HepG2 (cell line): ENCODE data around the gene IL17C. TPM values are rescaled to one million over a fixed set of nuclear protein-coding genes. Genes with fewer than 3 reads are reported as not detected.

ENCODE experiments used
- CAMTA2 ChIP-seq: sonication (generic); formaldehyde crosslinking; IDR thresholded peaks from 2 replicates; pipeline ENCODE4 v1.4.0; 2020; ENCODE audit warnings: mild to moderate bottlenecking, missing genetic modification reagents, borderline replicate concordance
- DNMT1 ChIP-seq: sonication (generic); formaldehyde crosslinking; IDR thresholded peaks from 2 replicates; pipeline ENCODE4 v1.5.1; 2020; ENCODE audit warnings: mild to moderate bottlenecking, missing genetic modification reagents
- ESRRA ChIP-seq: sonication (generic); formaldehyde crosslinking; IDR thresholded peaks from 2 replicates; pipeline ENCODE4 v1.5.1; 2020; ENCODE audit warnings: mild to moderate bottlenecking, low read depth, missing genetic modification reagents
- GPN1 ChIP-seq: sonication (generic); formaldehyde crosslinking; IDR thresholded peaks from 2 replicates; pipeline ENCODE4 v1.5.1; 2020; ENCODE audit warnings: missing genetic modification reagents, borderline replicate concordance
- KDM2A ChIP-seq: sonication (generic); formaldehyde crosslinking; IDR thresholded peaks from 2 replicates; pipeline ENCODE4 v1.4.0; 2020; ENCODE audit warnings: low read depth, missing genetic modification reagents, borderline replicate concordance
- POGK ChIP-seq: sonication (generic); formaldehyde crosslinking; conservative IDR thresholded peaks from 2 replicates; pipeline ENCODE4 v1.8.0; 2022; ENCODE audit warnings: mild to moderate bottlenecking, moderate library complexity, missing genetic modification reagents
- SP1 ChIP-seq, 2 experiments: fragments of 450-650 bp in 1 of 2; sonication (generic) in 1 of 2; formaldehyde crosslinking in 1 of 2; IDR thresholded peaks; 2 replicates each; pipeline versions ENCODE4 v1.4.0 to v1.6.1; 2016 to 2020; ENCODE audit warnings: missing genetic modification reagents in 1 of 2
- SRY ChIP-seq: sonication (generic); formaldehyde crosslinking; IDR thresholded peaks from 2 replicates; pipeline ENCODE4 v1.8.0; 2022; ENCODE audit warnings: mild to moderate bottlenecking, missing genetic modification reagents
- TBX2 ChIP-seq: sonication (generic); formaldehyde crosslinking; IDR thresholded peaks from 2 replicates; pipeline ENCODE4 v1.5.0; 2020; ENCODE audit warnings: missing genetic modification reagents, mild to moderate bottlenecking, borderline replicate concordance
- UBTF ChIP-seq: sonication (generic); formaldehyde crosslinking; IDR thresholded peaks from 2 replicates; pipeline ENCODE4 v1.4.0; 2020; ENCODE audit warnings: mild to moderate bottlenecking, missing genetic modification reagents
- ZBTB20 ChIP-seq: sonication (generic); formaldehyde crosslinking; IDR thresholded peaks from 2 replicates; pipeline ENCODE4 v1.8.1; 2023; ENCODE audit warnings: missing genetic modification reagents, low read depth, mild to moderate bottlenecking, borderline replicate concordance
- ZBTB38 ChIP-seq: sonication (generic); formaldehyde crosslinking; IDR thresholded peaks from 2 replicates; pipeline ENCODE4 v1.5.1; 2020; ENCODE audit warnings: mild to moderate bottlenecking, missing genetic modification reagents
- ZFX ChIP-seq: sonication (generic); formaldehyde crosslinking; IDR thresholded peaks from 2 replicates; pipeline ENCODE4 v1.4.0; 2020; ENCODE audit warnings: mild to moderate bottlenecking, low read depth, missing genetic modification reagents, moderate library complexity
- ZNF576 ChIP-seq: sonication (generic); formaldehyde crosslinking; IDR thresholded peaks from 2 replicates; pipeline ENCODE4 v1.4.0; 2020; ENCODE audit warnings: mild to moderate bottlenecking, missing genetic modification reagents
- polyA plus RNA-seq, 8 experiments: library from polyadenylated mRNA; depleted of rRNA in 3 of 8; stranded (reverse) in 7 of 8; unstranded in 1 of 8; fragments of >200 nt; fragmentation: Illumina TruSeq in 4 of 8; extraction: Trizol in 4 of 8; gene quantifications; 2 replicates each; pipeline versions ENCODE4 v1.2.1 to v1.2.3, GENCODE V29; 2011 to 2016; ENCODE audit warnings: low read depth in 4 of 8, missing spikeins in 1 of 8, mixed read lengths in 1 of 8; ENCODE audit not compliant: insufficient read depth in 1 of 8
- total RNA-seq, 5 experiments: library from RNA; depleted of rRNA; stranded (reverse); fragments of >200 nt; fragmentation: Illumina TruSeq; extraction: Trizol; gene quantifications; 2 replicates each; pipeline ENCODE4 v1.2.3, GENCODE V29; 2016; ENCODE audit warnings: low read depth in 1 of 5
- TF ChIP-seq, protein P1 (sequence below): sonication (generic); formaldehyde crosslinking; IDR thresholded peaks from 2 replicates; pipeline ENCODE4 v1.4.0; 2020; ENCODE audit warnings: missing genetic modification reagents, mild to moderate bottlenecking, borderline replicate concordance
- TF ChIP-seq, protein P2 (sequence below): sonication (generic); formaldehyde crosslinking; IDR thresholded peaks from 2 replicates; pipeline ENCODE4 v1.8.1; 2022; ENCODE audit warnings: low read depth, mild to moderate bottlenecking, missing genetic modification reagents

Gene IL17C
- total and polyA plus RNA-seq, 2 of the 13 experiments (the other 11 are each of a cell fraction or from before 2014, with no cell fraction given): not detected

GRCh38 chr16:88639231-88640038 is 1.1 kb downstream of the IL17C start (continued):
- TF ChIP-seq UBTF (CRISPR knock-in tag) (peak; percentile 45; the same call in 1 of the 2 replicates), ZNF576 (peak; percentile 20; the same call in 1 of the 2 replicates), ZBTB20 (no peak), KDM2A (CRISPR knock-in tag) (no peak), GPN1 (CRISPR knock-in tag) (no peak), SP1 (IDR thresholded peaks at IDR 0.05) (no peak), SP1 (CRISPR knock-in tag; IDR thresholded peaks at IDR 0.05) (peak; percentile 70), ZBTB38 (CRISPR knock-in tag) (peak; percentile 52; the same call in 1 of the 2 replicates), DNMT1 (no peak), SRY (0 out of 2 replicates have a peak, but pooled peaks have one; percentile 33), POGK (CRISPR knock-in tag) (peak; percentile 43; the same call in 1 of the 2 replicates), ESRRA (CRISPR knock-in tag) (no peak), CAMTA2 (0 out of 2 replicates have a peak, but pooled peaks have one; percentile 57), ZFX (CRISPR knock-in tag) (peak; percentile 55; the same call in 1 of the 2 replicates), TBX2 (peak; percentile 3; the same call in 1 of the 2 replicates)
- TF ChIP-seq, protein P1, sequence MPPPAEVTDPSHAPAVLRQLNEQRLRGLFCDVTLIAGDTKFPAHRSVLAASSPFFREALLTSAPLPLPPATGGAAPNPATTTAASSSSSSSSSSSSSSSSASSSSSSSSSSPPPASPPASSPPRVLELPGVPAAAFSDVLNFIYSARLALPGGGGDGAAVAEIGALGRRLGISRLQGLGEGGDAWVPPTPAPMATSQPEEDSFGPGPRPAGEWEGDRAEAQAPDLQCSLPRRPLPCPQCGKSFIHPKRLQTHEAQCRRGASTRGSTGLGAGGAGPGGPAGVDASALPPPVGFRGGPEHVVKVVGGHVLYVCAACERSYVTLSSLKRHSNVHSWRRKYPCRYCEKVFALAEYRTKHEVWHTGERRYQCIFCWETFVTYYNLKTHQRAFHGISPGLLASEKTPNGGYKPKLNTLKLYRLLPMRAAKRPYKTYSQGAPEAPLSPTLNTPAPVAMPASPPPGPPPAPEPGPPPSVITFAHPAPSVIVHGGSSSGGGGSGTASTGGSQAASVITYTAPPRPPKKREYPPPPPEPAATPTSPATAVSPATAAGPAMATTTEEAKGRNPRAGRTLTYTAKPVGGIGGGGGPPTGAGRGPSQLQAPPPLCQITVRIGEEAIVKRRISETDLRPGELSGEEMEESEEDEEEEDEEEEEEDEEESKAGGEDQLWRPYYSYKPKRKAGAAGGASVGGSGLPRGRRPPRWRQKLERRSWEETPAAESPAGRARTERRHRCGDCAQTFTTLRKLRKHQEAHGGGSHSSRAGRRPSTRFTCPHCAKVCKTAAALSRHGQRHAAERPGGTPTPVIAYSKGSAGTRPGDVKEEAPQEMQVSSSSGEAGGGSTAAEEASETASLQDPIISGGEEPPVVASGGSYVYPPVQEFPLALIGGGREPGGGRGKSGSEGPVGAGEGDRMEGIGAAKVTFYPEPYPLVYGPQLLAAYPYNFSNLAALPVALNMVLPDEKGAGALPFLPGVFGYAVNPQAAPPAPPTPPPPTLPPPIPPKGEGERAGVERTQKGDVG (CRISPR knock-in tag): 0 out of 2 replicates have a peak, but pooled peaks have one; percentile 20
- TF ChIP-seq, protein P2, sequence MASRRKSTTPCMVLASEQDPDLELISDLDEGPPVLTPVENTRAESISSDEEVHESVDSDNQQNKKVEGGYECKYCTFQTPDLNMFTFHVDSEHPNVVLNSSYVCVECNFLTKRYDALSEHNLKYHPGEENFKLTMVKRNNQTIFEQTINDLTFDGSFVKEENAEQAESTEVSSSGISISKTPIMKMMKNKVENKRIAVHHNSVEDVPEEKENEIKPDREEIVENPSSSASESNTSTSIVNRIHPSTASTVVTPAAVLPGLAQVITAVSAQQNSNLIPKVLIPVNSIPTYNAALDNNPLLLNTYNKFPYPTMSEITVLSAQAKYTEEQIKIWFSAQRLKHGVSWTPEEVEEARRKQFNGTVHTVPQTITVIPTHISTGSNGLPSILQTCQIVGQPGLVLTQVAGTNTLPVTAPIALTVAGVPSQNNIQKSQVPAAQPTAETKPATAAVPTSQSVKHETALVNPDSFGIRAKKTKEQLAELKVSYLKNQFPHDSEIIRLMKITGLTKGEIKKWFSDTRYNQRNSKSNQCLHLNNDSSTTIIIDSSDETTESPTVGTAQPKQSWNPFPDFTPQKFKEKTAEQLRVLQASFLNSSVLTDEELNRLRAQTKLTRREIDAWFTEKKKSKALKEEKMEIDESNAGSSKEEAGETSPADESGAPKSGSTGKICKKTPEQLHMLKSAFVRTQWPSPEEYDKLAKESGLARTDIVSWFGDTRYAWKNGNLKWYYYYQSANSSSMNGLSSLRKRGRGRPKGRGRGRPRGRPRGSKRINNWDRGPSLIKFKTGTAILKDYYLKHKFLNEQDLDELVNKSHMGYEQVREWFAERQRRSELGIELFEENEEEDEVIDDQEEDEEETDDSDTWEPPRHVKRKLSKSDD (CRISPR knock-in tag): peak; percentile 18; the same call in 1 of the 2 replicates
